HG03135 (cell line): Measurements from ENCODE around the gene APLP2.
"Not testable (repeated sequence)": the region's sequence is repeated elsewhere in the genome, so short reads cannot be mapped to it uniquely, and the experiment has no call there.

ENCODE experiments used
- ATAC-seq: cut with Tn5 transposase; IDR thresholded peaks from one replicate; pipeline ENCODE4 v1.9.1; 2021; ENCODE audit warnings: mild to moderate bottlenecking, moderate library complexity; ENCODE audit not compliant: unreplicated experiment

The APLP2 gene

DNA sequence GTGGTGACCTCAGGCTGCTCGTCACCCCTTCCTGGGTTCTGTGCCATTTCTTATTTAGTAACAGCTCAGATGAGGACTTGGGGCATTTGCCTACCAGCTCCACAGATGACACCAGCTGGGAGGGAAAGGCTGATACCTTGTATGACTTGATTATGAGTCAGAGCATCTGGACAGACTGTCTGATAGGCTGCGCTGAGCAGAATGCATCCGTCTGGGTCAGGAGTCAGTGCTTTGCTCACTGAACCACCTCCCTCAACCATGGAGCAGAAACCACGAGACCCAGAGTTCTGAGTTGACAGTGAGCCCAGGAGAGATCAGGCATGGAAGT, 96.7 kb downstream of the APLP2 start:
- no peak for ATAC-seq

DNA sequence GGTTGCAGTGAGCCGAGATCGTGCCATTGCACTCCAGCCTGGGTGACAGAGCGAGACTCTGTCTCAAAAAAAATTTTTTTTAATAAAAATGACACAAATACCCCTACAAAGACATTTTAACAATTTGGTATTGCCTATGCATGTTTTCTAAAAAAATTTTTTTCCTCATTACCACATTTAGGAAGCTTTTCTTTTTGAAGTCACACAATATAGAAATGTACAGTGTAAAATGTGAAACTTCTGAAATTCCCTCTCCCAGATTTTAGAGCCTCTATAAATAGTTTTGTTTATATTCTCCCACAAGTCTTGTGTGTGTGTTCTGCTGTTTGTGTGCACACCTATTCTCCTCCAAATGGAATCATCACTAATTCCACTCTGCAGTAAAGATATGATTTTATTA, 97.5 kb downstream of the APLP2 start:
- no peak for ATAC-seq

GRCh38 chr11:130168105-130168504, 98.4 kb downstream of the APLP2 start:
- no peak for ATAC-seq

- no peak for ATAC-seq
Observed at GRCh38 chr11:130170345-130170744, 100.7 kb downstream of the APLP2 start.

DNA sequence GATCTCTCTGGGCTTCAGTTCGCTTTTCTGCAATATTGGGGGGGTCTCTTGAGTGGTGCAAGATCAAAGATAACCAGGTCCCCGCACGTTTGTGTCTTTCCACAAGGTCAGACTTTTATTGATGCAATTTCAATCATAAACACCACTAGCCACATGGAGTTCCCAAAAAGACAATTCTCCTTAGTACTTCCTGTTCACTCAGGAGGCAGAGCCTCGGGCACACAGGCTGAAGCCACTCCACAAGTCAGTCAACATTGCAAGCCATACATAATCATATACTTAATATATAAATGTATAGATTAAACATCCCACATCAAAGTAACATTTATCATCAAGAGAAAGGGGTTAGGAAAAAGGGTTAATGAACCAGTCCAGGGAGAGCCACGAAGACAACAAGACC, 101.8 kb downstream of the APLP2 start:
- ATAC-seq, result no peak

DNA sequence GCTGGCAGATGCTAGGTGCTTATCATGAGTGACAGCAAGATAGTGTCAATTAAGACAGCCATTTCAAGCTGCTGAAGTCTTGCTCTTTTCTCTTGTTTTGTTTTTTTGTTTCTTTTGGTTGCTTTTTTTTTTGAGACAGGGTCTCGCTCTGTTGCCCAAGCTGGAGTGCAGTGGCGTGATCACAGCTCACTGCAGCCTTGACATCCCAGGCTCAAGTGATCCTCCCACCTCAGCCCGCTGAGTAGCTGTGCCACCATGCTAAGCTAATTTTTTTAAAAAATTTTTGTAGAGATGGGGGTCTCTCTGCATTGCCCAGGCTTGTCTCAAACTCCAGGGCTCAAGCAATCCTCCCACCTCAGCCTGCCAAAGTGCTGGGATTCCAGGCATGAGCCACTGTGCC, 102.3 kb downstream of the APLP2 start:
- not testable (repeated sequence) for ATAC-seq

- ATAC-seq, result no peak
Observed at GRCh38 chr11:130174642-130175041, 104.9 kb downstream of the APLP2 start.

- ATAC-seq, result no peak
Observed at GRCh38 chr11:130175898-130176297, 106.2 kb downstream of the APLP2 start.

DNA sequence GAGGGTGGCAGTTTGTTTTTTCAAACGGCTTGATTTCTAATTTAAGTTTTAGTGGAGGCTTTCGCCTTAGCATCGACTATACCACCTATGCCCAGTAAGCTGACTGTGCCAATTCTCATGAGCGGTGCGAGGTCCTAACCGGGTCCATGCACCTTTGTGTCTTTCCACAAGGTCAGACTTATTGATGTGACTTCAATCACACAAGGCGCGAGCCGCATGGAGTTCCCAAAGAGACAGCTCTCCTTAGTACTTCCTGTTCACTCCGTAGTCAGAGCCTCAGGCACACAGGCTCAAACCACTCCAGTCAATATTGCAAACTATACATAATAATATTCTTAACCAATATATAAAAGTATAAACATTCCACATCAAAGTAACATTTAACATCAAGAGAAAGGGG, 108.1 kb downstream of the APLP2 start:
- no peak for ATAC-seq

DNA sequence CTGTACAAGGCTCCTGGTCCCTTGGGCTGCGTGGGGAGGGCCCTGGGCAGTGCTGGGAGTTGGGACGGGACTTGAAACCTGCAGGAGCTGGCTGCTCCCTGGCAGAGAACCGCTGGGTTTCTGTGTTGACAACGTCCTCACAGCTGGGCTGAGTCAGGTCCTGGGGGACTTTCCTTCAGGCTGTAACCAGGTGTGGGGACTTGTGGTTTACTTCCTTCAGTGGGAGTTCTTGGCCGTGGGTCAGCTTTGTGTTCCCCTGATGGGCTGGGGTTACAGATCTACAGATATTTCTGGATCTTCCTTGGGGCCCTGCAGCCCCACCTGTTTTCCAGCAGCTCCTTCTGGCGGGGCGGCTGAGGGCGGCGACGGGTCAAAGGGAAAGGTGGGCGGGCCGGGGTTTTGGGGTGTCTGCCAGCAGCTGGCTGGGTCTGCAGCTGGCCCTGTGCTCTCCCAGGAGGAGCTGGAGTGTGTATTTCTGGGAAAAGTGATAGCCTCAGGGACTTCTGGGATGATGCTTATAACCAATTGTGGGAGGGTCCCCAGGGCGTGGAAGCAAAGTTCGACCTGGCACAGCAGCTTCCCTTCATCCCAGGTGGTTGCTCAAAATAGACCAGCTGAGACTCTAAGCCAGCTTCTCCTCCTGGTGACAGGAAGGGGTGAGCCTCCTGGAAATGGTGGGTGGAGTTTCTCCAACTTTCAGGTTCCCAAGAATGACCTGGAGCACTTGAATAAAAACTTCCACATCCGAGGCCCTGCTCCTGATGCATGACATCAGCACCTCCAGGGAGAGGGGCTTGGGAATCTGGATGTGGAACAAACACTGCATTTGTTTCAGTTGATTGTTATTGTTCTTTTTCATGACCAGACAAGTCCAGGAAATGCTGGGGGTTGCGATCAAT, 109.0 kb downstream of the APLP2 start:
- ATAC-seq, result no peak

DNA sequence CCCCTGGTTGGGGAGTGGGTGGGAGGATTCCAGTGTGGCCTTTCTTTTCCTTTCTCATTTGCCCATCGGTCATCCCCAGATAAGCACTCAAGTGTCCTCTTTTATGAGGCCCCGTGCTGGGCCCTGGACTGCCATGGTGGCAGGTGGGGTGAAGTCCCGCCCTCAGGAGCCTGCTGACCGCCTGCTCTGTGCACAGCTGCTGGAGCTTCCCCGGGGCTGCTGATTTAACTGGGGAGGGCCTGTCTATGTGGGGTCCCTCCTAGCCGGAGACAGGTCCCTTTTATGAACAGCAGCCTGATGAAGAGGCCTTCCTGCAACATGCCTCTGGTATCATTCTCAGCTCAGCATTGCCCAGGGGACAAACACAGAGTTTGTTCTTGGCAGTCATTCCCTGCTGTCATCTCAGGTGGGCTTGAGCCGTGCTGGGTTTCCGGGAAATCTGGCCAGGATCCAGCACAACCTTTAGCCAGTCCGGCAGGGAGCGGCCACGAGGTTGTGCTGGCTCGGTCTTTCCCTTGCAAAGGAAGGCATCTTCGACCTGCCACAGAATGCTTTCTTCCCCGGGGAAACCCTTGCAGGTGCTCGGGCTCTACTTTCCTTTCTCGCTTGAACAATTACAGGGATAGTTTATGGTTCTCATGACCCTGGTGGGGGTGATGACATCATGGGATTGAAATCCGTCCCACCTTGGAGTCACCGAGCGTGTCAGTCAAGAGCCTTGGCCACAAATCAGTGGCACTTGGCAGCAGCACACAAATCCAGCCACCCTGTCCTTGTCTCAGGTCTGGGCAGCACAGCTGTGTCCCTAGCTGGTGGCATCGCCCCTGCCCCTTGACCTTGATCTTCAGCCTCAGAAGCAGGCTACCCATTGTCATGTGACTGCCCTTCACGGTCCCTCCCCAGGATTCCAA, 110.0 kb downstream of the APLP2 start:
- no peak for ATAC-seq

DNA sequence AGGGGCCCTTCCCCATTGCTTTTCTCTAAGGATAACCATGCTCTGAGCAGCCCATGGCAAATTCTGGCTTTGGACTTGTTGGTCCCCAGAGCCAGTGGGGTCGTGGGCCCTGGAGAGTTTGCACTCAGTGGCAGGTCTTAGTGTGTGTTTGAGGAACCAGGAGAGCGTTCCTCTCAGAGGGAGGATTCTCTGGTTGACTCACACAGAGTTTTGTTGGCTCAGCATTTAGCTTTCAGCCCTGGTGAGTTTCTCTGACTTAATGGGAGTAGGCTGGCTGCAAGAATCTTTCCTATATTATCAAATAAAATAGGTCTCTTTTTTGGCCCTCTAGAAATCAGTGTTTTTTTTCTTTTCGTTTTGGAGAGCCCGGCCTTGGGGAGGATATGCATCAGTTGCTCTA, 110.8 kb downstream of the APLP2 start:
- ATAC-seq, result no peak

GRCh38 chr11:130180896-130181294, 111.2 kb downstream of the APLP2 start:
- ATAC-seq, result no peak

- ATAC-seq, result peak; percentile 68
Observed at GRCh38 chr11:130181295-130182272, 111.9 kb downstream of the APLP2 start.

GRCh38 chr11:130183878-130184610, 114.3 kb downstream of the APLP2 start:
- ATAC-seq, result no peak

DNA sequence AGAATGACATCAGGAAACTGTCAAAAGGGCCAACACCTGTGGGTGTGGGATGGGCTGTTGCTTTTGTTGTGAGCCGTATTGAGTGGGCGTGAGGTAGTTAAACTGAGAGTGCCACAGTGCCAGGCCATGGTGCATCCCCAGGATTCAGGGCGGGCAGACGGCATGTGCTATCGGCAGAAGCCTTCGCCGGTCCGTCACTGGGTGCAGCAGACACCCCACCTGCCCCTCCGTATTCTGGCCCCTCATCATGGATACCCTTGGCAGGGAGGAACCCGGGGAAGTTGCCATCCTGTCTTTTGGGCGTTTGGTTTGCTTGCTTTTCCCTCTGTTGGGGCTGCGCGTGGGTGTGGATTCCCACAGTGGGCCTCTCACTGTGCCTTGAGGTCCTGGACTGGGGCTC, 117.4 kb downstream of the APLP2 start:
- no peak for ATAC-seq

DNA sequence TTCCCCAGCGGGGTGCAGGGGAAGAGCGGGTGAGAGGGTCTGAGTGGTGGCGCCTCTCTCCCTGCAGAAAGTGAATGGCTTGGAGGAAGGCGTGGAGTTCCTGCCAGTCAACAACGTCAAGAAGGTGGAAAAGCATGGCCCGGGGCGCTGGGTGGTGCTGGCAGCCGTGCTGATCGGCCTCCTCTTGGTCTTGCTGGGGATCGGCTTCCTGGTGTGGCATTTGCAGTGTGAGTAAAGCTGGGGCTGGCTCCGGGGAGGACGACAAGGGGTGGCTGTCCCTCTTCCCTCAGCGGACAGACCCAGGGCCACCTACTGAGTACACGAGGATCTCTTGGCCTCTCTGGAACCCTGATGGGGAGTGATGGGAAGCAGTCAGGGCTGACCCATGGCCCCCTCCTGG, 118.4 kb downstream of the APLP2 start:
- no peak for ATAC-seq

GRCh38 chr11:130188585-130189347, 119.1 kb downstream of the APLP2 start:
- ATAC-seq, result no peak

DNA sequence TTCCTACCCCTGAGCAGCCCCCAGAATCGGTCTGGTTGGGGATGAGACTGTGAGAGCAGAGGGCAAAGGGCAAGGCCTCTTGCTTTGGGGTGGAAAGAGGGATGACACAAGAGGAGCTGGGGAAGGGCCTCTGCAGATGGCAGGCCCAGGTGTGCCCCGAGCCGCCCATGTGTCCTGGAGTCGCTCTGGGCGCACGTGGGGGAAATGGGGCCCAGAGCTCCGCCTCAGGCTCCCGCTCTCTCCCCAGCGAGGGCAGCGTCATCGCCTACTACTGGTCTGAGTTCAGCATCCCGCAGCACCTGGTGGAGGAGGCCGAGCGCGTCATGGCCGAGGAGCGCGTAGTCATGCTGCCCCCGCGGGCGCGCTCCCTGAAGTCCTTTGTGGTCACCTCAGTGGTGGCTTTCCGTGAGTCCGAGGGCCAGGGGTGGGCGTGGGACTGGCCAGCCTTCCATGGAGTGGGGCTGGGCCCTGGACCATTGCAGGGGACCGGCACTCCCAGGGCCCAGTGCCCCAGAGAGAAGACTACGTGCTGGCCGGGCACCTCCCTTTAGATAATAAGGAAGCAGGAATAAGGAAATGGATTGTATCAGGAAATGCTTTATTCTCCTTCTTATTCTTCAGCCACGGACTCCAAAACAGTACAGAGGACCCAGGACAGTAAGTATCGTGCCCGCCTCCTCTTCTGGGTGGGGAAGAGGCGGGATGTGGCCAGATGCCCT, 120.0 kb downstream of the APLP2 start:
- no peak for ATAC-seq
